Mucosa of rectum (tissue), 2 donors: ENCODE results near the gene BFSP1.

Experiments used
- H3K27ac ChIP-seq, 2 donors: one replicate each; pipeline ENCODE4 v1.7.0; 2013; ENCODE audit warnings: inconsistent platforms in 2 of 2, low read depth in 2 of 2, low read length in 2 of 2
- H3K27me3 ChIP-seq, 2 donors: one replicate each; pipeline ENCODE4 v1.7.0; 2013; ENCODE audit warnings: low read length in 2 of 2; ENCODE audit not compliant: control insufficient read depth in 2 of 2, insufficient read depth in 2 of 2
- H3K36me3 ChIP-seq, 2 donors: one replicate each; pipeline ENCODE4 v1.7.0; 2013; ENCODE audit warnings: low read length in 2 of 2; ENCODE audit not compliant: control insufficient read depth in 2 of 2, insufficient read depth in 2 of 2
- H3K4me1 ChIP-seq, 2 donors: one replicate each; pipeline ENCODE4 v1.7.0; 2013; ENCODE audit warnings: low read length in 2 of 2, mild to moderate bottlenecking in 1 of 2; ENCODE audit not compliant: control insufficient read depth in 2 of 2, insufficient read depth in 2 of 2
- H3K4me3 ChIP-seq, 2 donors: one replicate each; pipeline ENCODE4 v1.7.0; 2013; ENCODE audit warnings: low read length in 2 of 2
- H3K9ac ChIP-seq, 2 donors: one replicate each; pipeline ENCODE4 v1.7.0; 2013; ENCODE audit warnings: low read length in 2 of 2, low read depth in 1 of 2, mild to moderate bottlenecking in 1 of 2
- H3K9me3 ChIP-seq, 2 donors: one replicate each; pipeline ENCODE4 v1.7.0; 2013; ENCODE audit warnings: low read length in 2 of 2; ENCODE audit not compliant: control insufficient read depth in 2 of 2
- donor health status: healthy.
- donor health status: Normal muscosa, but diverticular disease.

BFSP1 gene

GRCh38 chr20:17508756-17509155 is 22.4 kb downstream of the BFSP1 start:
- H3K4me3 ChIP-seq = no peak overlapping the region
- no peaks in the 10 kb centered on the region for H3K36me3 ChIP-seq
- peaks cover 7 to 8% of the 10 kb centered on the region in 2 donors for H3K4me1 ChIP-seq
- H3K9ac ChIP-seq = no peak overlapping the region
- no peak overlapping the region for H3K27ac ChIP-seq
- H3K9me3 ChIP-seq = no peaks in the 10 kb centered on the region
- no peaks in the 10 kb centered on the region for H3K27me3 ChIP-seq

DNA sequence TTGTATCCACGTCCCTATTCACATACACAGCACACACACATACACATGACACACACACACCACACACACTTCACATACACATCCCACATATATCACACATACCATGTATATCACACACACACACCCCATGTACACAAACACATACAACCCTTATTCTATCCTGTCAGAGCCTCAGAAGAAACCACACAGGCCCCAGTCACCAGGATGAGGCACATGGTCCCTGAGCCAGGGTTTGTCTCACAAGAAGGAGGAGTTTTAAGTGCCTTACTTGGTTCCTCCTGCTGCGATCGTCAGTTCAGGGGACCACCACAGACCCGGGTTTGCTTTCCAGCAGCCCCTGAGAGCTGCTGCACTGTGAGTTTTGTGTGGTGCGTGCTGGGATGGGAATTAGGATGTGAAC is 23.6 kb downstream of the BFSP1 start:
- Histone ChIP-seq H3K4me1 (peaks cover 7 to 8% of the 10 kb centered on the region in 2 donors), H3K4me3 (no peak overlapping the region), H3K36me3 (no peaks in the 10 kb centered on the region), H3K27ac (no peak overlapping the region), H3K9ac (no peak overlapping the region), H3K9me3 (no peaks in the 10 kb centered on the region), H3K27me3 (no peaks in the 10 kb centered on the region)

DNA sequence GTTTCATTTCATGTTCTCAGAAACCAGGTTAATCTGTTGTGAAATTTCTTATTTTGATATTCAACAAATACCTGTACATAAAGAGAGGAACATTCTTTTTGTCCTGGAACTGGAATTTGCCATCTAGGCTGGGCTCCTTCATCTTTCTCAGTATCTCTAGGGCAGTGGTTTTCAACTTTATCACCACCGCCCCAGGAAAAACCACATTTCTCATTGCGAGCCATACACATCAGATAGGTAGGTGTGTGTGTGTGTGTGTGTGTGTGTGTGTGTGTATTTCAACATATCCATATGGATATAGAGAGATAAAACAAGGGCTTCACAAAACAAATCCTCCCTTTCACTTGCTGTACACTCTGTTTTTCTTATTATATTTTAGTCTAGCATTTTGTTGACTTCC is 24.1 kb downstream of the BFSP1 start:
- Histone ChIP-seq H3K9me3 (no peaks in the 10 kb centered on the region), H3K4me3 (no peak overlapping the region), H3K36me3 (no peaks in the 10 kb centered on the region), H3K27ac (no peak overlapping the region), H3K27me3 (no peaks in the 10 kb centered on the region), H3K4me1 (peaks cover 7 to 8% of the 10 kb centered on the region in 2 donors), H3K9ac (no peak overlapping the region)

DNA sequence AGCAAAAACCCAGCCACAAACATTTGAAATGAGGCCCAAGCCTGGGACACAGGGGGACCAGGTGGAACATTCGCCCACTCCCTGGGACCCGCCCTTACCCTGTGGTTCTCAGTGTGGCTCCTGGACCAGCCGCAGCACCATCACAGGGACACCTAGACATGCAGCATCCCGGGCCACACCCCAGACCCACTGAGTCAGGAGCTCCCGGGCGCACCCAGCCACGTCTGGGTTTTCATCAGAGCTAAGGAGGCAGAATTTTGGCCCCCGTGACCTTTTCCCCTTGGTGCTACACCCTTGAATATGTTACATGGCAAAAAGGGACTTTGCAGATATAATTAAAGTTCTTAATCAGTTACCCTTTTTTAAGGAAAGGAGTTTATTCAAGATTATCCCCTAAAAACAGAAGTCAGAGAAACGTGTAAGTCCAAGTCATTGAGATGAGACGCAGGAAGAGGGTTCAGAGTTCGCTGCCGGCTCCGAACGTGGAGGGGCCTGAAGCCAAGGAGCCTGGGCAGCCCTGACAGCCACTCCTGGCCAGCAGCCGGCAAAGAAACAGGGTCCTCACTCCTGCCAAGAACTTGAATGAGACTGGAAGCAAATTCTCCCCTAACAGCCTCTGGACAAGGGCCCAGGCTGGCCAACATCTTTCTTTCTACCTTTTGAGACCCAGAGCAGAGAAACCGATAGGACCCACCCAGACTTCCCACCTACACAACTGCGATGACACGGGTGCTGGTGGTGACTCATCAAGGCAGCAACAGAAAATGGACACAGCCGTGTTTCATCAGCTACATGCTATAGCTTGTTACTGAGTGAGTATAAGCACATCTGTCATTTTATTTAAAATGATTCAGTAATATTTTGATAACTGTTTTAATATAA is 25.3 kb downstream of the BFSP1 start:
- Histone ChIP-seq H3K9me3 (no peaks in the 10 kb centered on the region), H3K27me3 (peaks cover 0 to 1% of the 10 kb centered on the region in 2 donors), H3K4me3 (peak overlapping the region; percentile 68 to 71), H3K4me1 (peaks cover 7 to 8% of the 10 kb centered on the region in 2 donors), H3K27ac (peak overlapping the region in 1 of 2 donors; percentile 17), H3K36me3 (no peaks in the 10 kb centered on the region), H3K9ac (peak overlapping the region in 1 of 2 donors; percentile 76)

GRCh38 chr20:17504898-17505635 is 26.1 kb downstream of the BFSP1 start:
- Histone ChIP-seq H3K27ac (peak overlapping the region in 1 of 2 donors; percentile 17), H3K36me3 (no peaks in the 10 kb centered on the region), H3K9me3 (no peaks in the 10 kb centered on the region), H3K27me3 (peaks cover 0 to 1% of the 10 kb centered on the region in 2 donors), H3K4me1 (peaks cover 7 to 8% of the 10 kb centered on the region in 2 donors), H3K4me3 (peak overlapping the region; percentile 68 to 71), H3K9ac (peak overlapping the region; percentile 52 to 76)

GRCh38 chr20:17504066-17504897 is 26.9 kb downstream of the BFSP1 start:
- peak overlapping the region; percentile 22 to 68 for H3K4me3 ChIP-seq
- no peaks in the 10 kb centered on the region for H3K36me3 ChIP-seq
- no peak overlapping the region for H3K9ac ChIP-seq
- H3K27ac ChIP-seq = no peak overlapping the region
- H3K9me3 ChIP-seq = no peaks in the 10 kb centered on the region
- peaks cover 7 to 8% of the 10 kb centered on the region in 2 donors for H3K4me1 ChIP-seq
- H3K27me3 ChIP-seq = peaks cover 0 to 1% of the 10 kb centered on the region in 2 donors

DNA sequence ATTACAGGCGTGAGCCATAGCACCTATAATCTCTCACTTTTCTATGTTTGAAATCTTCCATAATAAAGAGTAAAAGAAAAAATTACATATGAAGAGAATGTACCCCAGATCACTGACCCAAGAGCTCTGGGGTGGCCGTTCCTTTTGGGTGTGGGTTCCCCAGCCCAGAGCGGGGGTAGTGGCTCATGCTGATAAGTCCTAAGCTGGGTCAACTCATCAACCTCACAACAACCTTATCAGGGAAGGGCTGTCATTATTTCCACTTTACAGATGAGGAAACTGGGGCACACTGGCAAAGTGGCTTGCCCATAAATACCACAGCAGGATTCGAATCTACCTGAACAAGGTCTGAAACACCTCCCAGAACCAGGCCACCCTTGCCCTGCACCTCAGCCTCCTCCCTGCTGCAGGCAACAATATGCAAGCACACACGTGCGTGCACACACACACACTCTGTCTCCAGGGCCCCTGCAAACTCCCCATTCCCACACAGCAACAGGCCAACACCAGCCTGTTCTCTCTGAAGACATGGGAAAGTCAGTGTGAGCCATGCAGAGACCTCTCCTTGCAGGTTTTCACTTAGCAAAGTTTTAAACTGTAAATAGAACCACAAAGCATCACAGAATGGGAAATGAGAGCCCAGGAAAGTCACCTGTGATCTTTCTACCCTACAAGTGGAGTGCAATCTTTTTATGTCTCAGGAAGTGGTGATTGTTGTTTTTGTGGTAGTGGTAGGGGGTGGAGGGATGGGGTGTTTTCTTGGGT is 27.7 kb downstream of the BFSP1 start:
- H3K9me3 ChIP-seq = no peaks in the 10 kb centered on the region
- H3K36me3 ChIP-seq = no peaks in the 10 kb centered on the region
- no peak overlapping the region for H3K9ac ChIP-seq
- H3K4me3 ChIP-seq = no peak overlapping the region
- H3K27ac ChIP-seq = no peak overlapping the region
- peaks cover 7 to 8% of the 10 kb centered on the region in 2 donors for H3K4me1 ChIP-seq
- H3K27me3 ChIP-seq = peaks cover 0 to 1% of the 10 kb centered on the region in 2 donors

GRCh38 chr20:17502105-17502504 is 29.1 kb downstream of the BFSP1 start:
- H3K36me3 ChIP-seq = no peaks in the 10 kb centered on the region
- peaks cover 0 to 1% of the 10 kb centered on the region in 2 donors for H3K27me3 ChIP-seq
- no peaks in the 10 kb centered on the region for H3K9me3 ChIP-seq
- no peak overlapping the region for H3K27ac ChIP-seq
- peaks cover 7 to 8% of the 10 kb centered on the region in 2 donors for H3K4me1 ChIP-seq
- no peak overlapping the region for H3K9ac ChIP-seq
- no peak overlapping the region for H3K4me3 ChIP-seq

- peaks cover 7 to 8% of the 10 kb centered on the region in 2 donors for H3K4me1 ChIP-seq
- H3K9ac ChIP-seq = no peak overlapping the region
- H3K4me3 ChIP-seq = no peak overlapping the region
- H3K27me3 ChIP-seq = peaks cover 0 to 1% of the 10 kb centered on the region in 2 donors
- no peaks in the 10 kb centered on the region for H3K9me3 ChIP-seq
- no peak overlapping the region for H3K27ac ChIP-seq
- H3K36me3 ChIP-seq = no peaks in the 10 kb centered on the region
These were observed 29.5 kb downstream of the BFSP1 start for GRCh38 chr20:17501701-17502100.
